Ovary (tissue), 3 donors: ENCODE results near the gene KLK4.

Experiments used
- CTCF ChIP-seq, 3 donors: fragments of 450-650 bp in 2 of 3; fragments of 200-600 bp in 1 of 3; IDR thresholded peaks; one replicate each; pipeline versions ENCODE4 v1.5.1 to v1.8.0; 2016 to 2022; ENCODE audit warnings: antibody characterized with exemption in 3 of 3, mild to moderate bottlenecking in 1 of 3
- EP300 ChIP-seq: sonication (generic); formaldehyde crosslinking; IDR thresholded peaks from one replicate; pipeline ENCODE4 v1.6.1; 2017; ENCODE audit warnings: antibody characterized with exemption
- POLR2A ChIP-seq: fragments of 450-650 bp; IDR thresholded peaks from one replicate; pipeline ENCODE4 v1.6.1; 2017; ENCODE audit warnings: antibody characterized with exemption, mild to moderate bottlenecking, moderate library complexity
- donor health status: DM: no; HTN: no; CAD: no.

GRCh38 chr19:50921426-50922316 is 10.5 kb upstream of the KLK4 start:
- TF ChIP-seq POLR2A (no peak), CTCF (IDR thresholded peaks at IDR 0.05) (no peak), EP300 (no peak)
